Endothelial cell (in vitro differentiated cells): ENCODE measurements around the gene ZYX. TPM values are rescaled to one million over a fixed set of nuclear protein-coding genes. Genes with fewer than 3 reads are reported as not detected.
A peak's percentile ranks its signal among the peaks of the same experiment; 100 is the strongest.

Experiments used
- DNase-seq: peaks from one replicate; pipeline ENCODE4 v3.0.0; 2021; ENCODE audit warnings: low spot score
- H3K27ac Mint-ChIP-seq: one replicate; pipeline ENCODE4 v1.8.0; 2021; ENCODE audit warnings: mixed read lengths, inconsistent platforms; ENCODE audit not compliant: unreplicated experiment
- H3K27me3 Mint-ChIP-seq: one replicate; pipeline ENCODE4 v1.8.0; 2021; ENCODE audit warnings: mild to moderate bottlenecking, moderate library complexity, mixed read lengths, inconsistent platforms; ENCODE audit not compliant: unreplicated experiment
- H3K36me3 Mint-ChIP-seq: one replicate; pipeline ENCODE4 v1.8.0; 2021; ENCODE audit warnings: mild to moderate bottlenecking, low read depth, mixed read lengths, inconsistent platforms; ENCODE audit not compliant: unreplicated experiment
- H3K4me1 Mint-ChIP-seq: one replicate; pipeline ENCODE4 v1.8.0; 2021; ENCODE audit warnings: mild to moderate bottlenecking, mixed read lengths, inconsistent platforms; ENCODE audit not compliant: unreplicated experiment
- H3K4me3 Mint-ChIP-seq: one replicate; pipeline ENCODE4 v1.8.0; 2021; ENCODE audit warnings: mild to moderate bottlenecking, mixed read lengths, inconsistent platforms; ENCODE audit not compliant: unreplicated experiment
- H3K9me3 Mint-ChIP-seq: one replicate; pipeline ENCODE4 v1.8.0; 2021; ENCODE audit warnings: mixed read lengths, inconsistent platforms; ENCODE audit not compliant: unreplicated experiment
- CTCF ChIP-seq: fragments of 200-600 bp; sonication (generic); IDR thresholded peaks from one replicate; pipeline ENCODE4 v1.5.0; 2021; ENCODE audit warnings: antibody characterized with exemption; ENCODE audit not compliant: unreplicated experiment
- total RNA-seq: library from RNA; stranded (reverse); fragmentation: NEBNext Ultra II Directional; extraction: Animal tissue kit (Norgen Biotek cat#: 25700); gene quantifications from one replicate; pipeline ENCODE4 v1.2.1, GENCODE V29; 2021; ENCODE audit not compliant: unreplicated experiment

ZYX gene
- total RNA-seq, 1 donor from 2014 or later = 237 TPM

- H3K4me3 Mint-ChIP-seq = no peak overlapping the region
- DNase-seq = no peak
- TF ChIP-seq CTCF = no peak
- peaks cover 33% of the 10 kb centered on the region for H3K4me1 Mint-ChIP-seq
- no peak overlapping the region for H3K27ac Mint-ChIP-seq
- no peaks in the 10 kb centered on the region for H3K9me3 Mint-ChIP-seq
- peaks cover 7% of the 10 kb centered on the region for H3K27me3 Mint-ChIP-seq
- H3K36me3 Mint-ChIP-seq = peaks cover 21% of the 10 kb centered on the region
Observed at GRCh38 chr7:143388491-143389101, 7.5 kb downstream of the ZYX start.

DNA sequence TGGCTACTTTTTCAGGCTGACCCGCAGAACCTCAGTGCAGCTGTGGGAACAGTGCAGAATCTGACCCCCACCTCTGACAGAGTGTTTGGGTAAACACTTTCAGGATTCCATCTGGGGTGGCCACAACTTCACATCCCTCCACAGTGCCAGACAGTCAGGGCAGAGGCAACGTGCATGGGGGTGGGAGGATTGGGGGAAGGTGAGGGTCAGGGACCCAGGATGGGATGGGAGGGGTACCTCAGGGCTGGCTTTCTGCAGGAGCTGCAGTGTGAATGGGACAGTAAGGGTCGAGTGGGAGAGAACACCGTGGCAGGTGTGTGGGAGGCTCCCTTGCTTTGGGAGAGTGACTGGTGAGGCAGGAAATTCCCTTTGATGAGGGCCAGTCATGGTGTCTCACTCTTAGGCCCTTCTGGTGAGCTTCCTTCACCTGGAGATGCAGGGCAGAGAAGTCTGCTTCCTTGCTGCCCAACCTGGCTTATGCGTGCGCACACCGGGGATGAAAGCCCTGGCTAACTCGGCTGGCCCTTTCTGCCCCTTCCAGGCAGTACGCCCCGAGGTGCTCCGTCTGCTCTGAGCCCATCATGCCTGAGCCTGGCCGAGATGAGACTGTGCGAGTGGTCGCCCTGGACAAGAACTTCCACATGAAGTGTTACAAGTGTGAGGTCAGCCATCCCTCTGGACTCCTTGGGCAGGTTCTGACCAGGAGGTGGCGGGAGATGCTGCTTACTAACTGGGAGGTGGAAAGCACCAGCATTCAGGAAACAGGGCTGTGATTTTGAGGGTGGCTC lies 8.4 kb downstream of the ZYX start:
- Mint-ChIP-seq H3K9me3 (no peaks in the 10 kb centered on the region), H3K27ac (no peak overlapping the region), H3K36me3 (peaks cover 21% of the 10 kb centered on the region), H3K4me3 (peak overlapping the region; percentile 71), H3K27me3 (peaks cover 12% of the 10 kb centered on the region), H3K4me1 (peaks cover 33% of the 10 kb centered on the region)
- DNase-seq = no peak
- TF ChIP-seq CTCF = no peak

DNA sequence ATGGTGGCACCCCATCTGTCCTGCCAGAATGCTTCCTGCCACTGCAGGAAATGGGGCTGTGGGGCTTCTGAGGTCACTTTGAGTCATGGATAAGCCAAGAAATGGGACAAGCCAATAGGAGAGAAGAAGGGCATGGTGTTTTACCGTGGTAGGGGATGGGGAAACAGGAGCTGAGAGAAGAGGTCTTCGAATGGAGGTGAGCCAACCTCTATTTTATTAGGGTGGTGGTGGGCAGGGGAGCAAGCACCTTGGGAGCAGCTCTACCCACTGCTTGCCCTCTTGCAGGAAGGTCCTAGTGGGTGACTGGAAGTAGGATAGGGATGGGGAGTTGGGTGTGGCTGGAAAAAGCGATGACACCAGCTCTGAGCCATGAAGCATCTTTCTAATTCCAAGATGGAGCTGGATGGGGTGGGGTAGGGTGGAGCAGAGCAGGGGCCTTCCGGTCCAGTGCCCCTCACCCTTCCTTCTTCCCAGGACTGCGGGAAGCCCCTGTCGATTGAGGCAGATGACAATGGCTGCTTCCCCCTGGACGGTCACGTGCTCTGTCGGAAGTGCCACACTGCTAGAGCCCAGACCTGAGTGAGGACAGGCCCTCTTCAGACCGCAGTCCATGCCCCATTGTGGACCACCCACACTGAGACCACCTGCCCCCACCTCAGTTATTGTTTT lies 9.1 kb downstream of the ZYX start:
- peaks cover 14% of the 10 kb centered on the region for H3K27me3 Mint-ChIP-seq
- peak overlapping the region; percentile 38 for H3K27ac Mint-ChIP-seq
- no peak for TF ChIP-seq CTCF
- no peaks in the 10 kb centered on the region for H3K9me3 Mint-ChIP-seq
- H3K4me3 Mint-ChIP-seq = peak overlapping the region; percentile 71
- peaks cover 21% of the 10 kb centered on the region for H3K36me3 Mint-ChIP-seq
- DNase-seq = no peak
- H3K4me1 Mint-ChIP-seq = peaks cover 36% of the 10 kb centered on the region

DNA sequence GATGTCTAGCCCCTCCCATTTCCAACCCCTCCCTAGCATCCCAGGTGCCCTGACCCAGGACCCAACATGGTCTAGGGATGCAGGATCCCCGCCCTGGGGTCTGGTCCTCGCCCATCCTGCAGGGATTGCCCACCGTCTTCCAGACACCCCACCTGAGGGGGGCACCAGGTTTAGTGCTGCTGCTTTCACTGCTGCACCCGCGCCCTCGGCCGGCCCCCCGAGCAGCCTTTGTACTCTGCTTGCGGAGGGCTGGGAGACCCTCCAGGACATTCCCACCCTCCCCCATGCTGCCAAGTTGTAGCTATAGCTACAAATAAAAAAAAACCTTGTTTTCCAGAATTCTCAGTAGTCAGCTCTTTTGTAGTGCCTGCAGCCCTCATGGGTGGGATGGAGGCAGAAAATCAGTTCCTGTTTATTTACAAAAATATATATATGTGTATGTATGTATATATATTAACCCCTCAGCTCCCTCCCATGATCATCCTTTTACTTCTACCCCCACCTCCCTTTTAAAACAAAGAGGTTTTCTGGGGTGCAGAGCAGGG lies 9.7 kb downstream of the ZYX start:
- no peak for DNase-seq
- Mint-ChIP-seq H3K9me3 (no peaks in the 10 kb centered on the region), H3K27ac (no peak overlapping the region), H3K4me3 (no peak overlapping the region), H3K27me3 (peaks cover 14% of the 10 kb centered on the region), H3K4me1 (peaks cover 40% of the 10 kb centered on the region), H3K36me3 (peaks cover 21% of the 10 kb centered on the region)
- no peak for TF ChIP-seq CTCF
